HG03378 (cell line): ENCODE measurements around the gene AXL.
A peak's percentile ranks its signal among the peaks of the same experiment; 100 is the strongest.

Experiments used
- ATAC-seq: cut with Tn5 transposase; IDR thresholded peaks from one replicate; pipeline ENCODE4 v1.9.1; 2021; ENCODE audit warnings: mild to moderate bottlenecking, moderate library complexity; ENCODE audit not compliant: unreplicated experiment

Gene AXL

DNA sequence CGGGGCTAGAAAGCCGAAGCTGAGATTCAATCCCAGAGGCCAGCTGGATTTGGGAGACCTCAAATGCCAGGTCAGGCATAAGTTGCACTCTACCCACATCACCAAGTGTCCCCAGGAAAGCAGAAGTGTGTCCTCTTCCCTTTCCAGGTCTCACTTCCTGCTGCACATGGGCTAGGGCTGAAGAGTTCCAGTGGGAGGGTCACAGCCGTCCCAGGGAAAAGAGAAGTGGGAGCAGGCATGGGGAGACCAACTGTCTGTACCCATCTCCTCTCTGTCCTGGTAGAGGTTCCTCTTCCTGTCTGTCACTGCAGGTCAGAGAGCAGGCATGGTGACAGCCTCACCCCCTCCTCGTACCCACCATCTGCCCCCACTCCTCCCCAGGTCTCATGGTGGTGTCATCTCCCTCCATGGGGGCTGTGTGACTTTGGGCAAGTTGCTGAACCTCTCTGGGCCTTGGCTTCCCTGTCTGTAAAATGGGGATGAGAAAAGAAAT lies 14.8 kb downstream of the AXL start:
- no peak for ATAC-seq

DNA sequence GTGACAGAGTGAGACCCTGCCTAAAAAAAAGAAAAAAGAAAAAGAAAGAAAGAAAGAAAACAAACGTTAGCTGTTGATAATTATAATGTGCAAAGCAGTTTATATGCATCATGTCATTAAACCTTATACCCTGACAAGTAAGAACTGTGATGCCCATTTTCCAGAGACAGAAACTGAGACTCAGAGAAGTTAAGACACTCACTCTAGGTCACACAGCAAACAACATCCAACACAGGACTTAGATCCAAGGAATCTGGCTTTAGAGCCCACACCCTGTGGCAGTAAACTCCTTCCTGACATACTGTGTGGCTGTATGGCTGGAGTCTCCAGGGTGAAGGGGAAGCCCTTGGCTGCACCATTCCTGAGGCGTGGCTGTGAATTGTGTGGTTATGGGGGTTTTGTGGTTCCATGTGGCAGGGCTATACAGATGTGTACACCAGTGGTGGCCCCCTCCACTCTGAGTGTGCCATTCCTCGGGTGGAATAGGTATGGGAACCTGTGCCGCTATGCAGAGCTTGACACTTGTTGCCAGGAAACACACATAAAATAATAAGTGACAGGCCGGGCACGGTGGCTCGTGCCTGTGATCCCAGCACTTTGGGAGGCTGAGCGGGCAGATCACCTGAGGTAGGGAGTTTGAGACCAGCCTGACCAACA lies 15.6 kb downstream of the AXL start:
- ATAC-seq, result no peak

DNA sequence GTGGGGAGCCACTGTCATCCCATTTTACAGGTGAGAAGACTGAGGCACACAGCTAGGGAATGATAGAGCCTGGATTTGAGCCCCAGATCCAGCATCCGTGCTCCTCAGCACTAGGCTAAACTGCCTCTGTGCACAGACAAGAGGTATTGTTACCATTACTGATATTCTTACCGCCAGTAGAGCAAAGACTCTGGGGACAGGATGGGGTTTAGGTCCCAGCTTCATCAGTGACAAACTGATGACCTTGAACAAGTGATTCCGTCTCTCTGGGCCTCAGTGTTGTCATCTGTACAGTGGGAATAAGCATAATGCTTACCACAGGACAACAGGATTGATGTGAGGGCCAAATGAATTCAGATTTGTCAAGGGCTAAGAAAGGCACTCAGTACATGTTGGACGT lies 16.5 kb downstream of the AXL start:
- no peak for ATAC-seq

GRCh38 chr19:41238244-41238643 lies 19.2 kb downstream of the AXL start:
- ATAC-seq, result no peak

- ATAC-seq, result no peak
These were observed 20.3 kb downstream of the AXL start for GRCh38 chr19:41239363-41239762.

DNA sequence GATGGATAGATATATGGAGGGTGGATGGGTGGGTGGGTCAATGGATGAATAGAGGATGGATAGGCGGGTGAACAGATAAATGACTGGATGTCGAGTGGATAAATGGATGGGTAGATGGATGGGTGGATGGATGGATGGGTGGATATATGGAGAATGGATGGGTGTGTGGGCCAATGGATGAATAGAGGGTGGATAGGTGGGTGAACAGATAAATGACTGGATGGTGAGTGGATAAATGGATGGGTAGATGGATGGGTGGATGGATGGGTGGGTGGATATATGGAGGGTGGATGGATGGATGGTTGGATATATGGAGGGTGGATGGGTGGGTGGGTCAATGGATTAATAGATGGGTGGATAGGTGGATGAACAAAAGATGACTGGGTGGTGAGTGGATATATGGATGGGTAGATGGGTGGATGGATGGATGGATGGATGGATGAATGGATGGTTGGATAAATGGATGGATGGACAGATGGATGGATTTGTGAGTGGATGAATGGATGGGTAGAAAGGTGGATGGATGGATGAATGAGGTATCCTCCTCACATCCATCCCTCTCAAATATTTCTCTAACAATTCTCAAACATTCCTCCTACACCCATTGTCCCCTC lies 21.0 kb downstream of the AXL start:
- no peak for ATAC-seq

- no peak for ATAC-seq
These were observed 22.8 kb downstream of the AXL start for GRCh38 chr19:41241859-41242258.

DNA sequence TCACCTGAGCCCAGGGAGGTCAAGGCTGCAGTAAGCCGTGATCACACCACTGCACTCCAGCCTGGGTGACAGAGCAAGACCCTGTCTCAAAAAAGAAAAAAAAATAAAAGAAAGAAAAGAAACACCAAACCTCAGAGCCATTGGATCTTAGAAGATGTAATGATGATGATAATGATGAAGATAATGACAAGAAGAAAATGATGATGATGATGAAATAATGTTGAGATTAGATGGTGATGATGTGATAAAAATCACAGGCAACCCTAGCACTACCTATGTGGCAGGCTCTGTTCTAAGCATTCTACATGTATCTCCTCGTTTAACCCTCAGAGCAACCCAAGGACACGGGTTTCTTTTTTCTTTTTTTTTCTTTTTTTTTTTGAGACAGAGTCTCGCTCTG lies 25.1 kb downstream of the AXL start:
- no peak for ATAC-seq

- ATAC-seq, result no peak
These were observed 26.8 kb downstream of the AXL start for GRCh38 chr19:41245843-41246242.

GRCh38 chr19:41248895-41249294 lies 29.9 kb downstream of the AXL start:
- ATAC-seq, result no peak

DNA sequence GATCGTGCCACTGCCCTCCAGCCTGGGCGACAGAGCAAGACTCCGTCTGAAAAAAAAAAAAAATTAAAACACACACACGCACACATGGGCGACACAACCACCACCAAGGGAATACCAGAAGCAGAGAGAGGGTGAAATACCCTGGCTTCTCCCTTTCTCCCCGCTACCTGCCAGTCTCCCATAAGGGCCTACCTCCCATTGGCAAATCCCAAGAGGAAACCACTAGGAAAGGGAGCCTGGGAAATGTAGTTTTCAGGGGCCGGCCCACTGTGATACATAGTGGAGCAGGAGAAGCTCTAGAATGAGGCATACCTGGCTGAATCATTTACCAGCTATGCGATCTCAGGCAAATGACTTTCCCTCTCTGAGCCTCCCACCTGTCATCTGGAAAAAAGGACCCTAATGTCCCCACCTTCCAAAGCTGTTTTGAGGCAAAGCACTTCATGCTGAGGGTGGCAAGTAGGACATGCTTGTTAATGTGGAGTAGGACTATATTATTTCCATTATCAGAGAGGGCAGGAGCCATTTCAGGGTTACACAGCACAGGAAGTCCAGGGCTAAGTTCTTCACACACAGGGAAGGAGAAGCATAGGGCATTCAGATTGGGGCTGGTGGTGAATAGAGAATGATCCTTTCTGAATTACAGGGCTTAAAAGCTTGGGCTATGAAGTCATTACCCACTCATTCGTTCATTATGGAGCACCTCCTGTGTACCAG lies 30.8 kb downstream of the AXL start:
- no peak for ATAC-seq

GRCh38 chr19:41253660-41254059 lies 34.6 kb downstream of the AXL start:
- no peak for ATAC-seq

- ATAC-seq, result no peak
These were observed 36.1 kb downstream of the AXL start for GRCh38 chr19:41255171-41255570.

- no peak for ATAC-seq
These were observed 42.6 kb downstream of the AXL start for GRCh38 chr19:41261474-41262190.

DNA sequence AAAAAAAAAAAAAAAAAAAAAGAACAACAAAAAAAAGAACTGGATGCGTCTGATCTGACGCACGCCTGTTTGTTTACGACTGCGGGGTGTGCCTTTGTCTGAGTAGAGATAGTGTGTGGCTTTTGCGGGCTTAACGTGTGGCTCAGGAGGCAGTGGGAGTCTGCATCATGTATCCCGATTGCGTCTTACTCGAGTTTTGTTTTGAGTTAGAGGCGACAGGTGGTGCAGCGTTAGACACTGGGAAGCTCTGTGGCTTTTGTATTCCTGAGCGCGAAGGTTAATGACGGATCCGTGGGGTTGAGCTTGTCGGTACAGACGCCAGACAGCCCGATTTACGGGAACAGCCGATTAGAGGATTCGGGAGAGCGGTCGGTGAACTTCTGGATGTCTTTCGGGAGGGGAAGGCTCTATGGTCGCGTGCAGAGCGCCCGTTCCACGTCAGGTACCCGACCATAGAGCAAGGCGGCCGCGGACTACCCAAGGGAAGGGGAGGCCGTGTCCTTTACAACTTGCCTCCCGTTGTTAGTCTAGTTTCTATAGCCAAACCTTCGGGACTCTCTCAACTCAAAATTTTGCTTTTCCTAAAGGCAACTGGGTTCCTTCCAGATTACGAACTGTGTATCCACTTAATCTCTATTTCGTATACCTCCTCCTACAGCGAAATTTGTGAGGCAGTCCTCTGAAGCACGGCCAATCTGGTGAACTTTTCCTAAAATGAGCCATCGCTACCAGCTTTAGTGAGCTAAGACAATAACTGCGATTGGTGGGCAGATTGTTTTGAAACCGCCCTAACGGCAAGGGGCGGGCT lies 44.2 kb downstream of the AXL start:
- ATAC-seq, result peak; percentile 19

DNA sequence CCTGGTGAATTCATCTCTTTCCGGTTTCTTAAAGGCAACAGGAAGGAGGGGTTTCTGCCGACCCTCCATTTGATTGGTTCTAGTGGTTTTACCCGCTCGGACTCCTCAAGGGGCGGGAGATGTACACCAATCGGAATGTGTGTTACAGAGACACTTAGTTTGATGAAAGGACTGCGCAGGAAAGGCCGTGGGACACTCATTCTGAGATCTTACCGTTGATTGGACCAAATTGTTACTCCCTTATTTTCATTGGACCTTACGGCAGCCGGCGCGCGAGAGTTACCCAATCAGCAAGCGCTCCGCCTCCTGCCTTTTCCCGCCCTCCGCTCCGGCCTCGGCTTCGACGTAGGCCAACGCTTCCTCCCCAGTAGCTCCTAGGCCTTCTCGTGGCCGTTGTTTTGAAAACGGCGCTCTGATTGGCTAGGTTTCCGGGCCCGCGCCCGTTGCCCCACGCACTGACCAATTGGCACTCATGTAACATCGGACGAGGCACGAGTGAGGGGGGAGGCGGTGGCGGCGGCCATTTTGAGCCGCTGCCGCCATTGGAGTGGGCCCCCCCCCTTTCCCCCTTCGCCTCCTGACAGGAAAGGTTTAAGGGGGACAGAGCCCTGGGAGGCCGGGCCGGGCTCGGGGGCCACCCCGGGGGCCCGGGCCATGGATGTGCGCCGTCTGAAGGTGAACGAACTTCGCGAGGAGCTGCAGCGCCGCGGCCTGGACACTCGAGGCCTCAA lies 45.0 kb downstream of the AXL start, which contains the start of gene HNRNPUL1:
Gene HNRNPUL1, plus strand, starts transcription at position 523 of the 731 bp plus-strand sequence. Its CDS starts 132 bp downstream, at position 655.
- ATAC-seq, result peak; percentile 81

GRCh38 chr19:41264581-41265394 lies 45.8 kb downstream of the AXL start:
- no peak for ATAC-seq

- no peak for ATAC-seq
These were observed 46.6 kb downstream of the AXL start for GRCh38 chr19:41265395-41266153.
